ENCODE data around the gene RPGRIP1.

GRCh38 chr14:21244544-21244943 lies 35.3 kb upstream of the RPGRIP1 start:
- no peak for TF ChIP-seq CTCF (IDR thresholded peaks at IDR 0.05; ENCODE audit: low read depth, low read length, poor library complexity, severe bottlenecking)
- no peak for TF ChIP-seq EZH2phosphoT487 (IDR thresholded peaks at IDR 0.05; ENCODE audit: borderline replicate concordance, low read length)

Measured in DOHH2 (cell line).